NCI-H446 treated with DMSO at 0.1 percent for 48 hours (cell line): ENCODE measurements around the gene CHAF1B.
"Not testable (repeated sequence)": the region's sequence is repeated elsewhere in the genome, so short reads cannot be mapped to it uniquely, and the experiment has no call there.

ENCODE experiments used
- DNase-seq: peaks from one replicate; lab custom pipeline; 2025; lab: John Stamatoyannopoulos, UW

The CHAF1B gene

DNA sequence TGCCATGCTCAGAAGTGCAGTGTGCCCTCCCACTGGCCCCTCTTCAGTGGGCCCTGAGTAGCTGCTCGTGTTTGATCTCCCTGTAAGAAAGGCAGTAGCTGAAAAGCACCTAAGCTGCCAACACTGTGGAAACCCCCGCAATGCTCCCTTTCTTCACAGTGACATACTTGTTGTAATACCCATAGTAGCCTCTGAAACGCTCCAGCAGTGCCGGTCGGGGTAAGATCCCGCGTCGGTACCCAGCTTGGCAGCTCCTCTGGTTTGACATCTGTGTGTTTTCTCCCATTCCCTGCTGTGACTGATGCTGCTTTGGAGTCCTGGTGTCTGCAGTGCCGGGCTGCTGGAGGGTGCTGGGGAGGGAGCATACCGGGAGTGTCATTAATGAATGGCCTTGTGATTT lies 3.6 kb downstream of the CHAF1B start:
- DNase-seq: peak; percentile 85

GRCh38 chr21:36391649-36392048 lies 6.5 kb downstream of the CHAF1B start:
- DNase-seq: not testable (repeated sequence)

- no peak for DNase-seq
Observed at GRCh38 chr21:36395353-36396111, 10.3 kb downstream of the CHAF1B start.

GRCh38 chr21:36396325-36396724 lies 11.1 kb downstream of the CHAF1B start:
- no peak for DNase-seq

DNA sequence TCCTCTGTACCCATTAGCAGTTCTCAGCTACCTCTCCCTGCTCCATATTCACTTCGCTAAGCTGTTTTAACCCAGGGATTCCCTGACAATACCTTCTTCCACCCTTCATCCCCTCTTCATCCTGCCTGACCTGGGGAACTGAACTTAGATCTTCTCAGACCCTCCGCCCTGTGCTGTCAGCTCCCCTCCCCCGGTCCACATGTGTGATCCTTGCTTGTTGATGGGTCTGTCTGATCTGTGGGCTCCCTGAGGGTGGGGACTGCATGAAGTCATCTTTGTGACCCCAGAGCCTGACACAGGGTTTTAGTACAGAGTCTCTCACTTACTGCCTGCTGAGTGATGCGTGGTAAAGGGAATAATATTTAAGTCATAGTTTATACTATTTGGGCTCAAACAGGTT lies 11.8 kb downstream of the CHAF1B start:
- DNase-seq: no peak

DNA sequence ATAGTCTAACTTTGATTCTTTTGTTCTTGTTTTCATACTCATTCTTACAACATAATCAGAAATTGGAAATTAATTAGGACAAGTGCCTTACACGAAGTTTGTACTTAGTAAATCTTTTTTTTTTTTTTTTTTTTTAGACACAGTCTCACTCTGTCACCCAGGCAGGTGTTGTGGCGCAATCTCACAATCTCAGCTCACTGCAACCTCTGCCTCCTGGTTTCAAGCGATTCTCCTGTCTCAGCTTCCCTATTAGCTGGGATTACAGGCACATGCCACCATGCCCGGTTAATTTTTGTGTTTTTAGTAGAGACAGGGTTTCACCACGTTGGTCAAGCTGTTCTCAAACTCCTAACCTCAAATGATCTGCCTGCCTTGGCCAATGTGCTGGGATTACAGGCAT lies 12.4 kb downstream of the CHAF1B start:
- DNase-seq: no peak

DNA sequence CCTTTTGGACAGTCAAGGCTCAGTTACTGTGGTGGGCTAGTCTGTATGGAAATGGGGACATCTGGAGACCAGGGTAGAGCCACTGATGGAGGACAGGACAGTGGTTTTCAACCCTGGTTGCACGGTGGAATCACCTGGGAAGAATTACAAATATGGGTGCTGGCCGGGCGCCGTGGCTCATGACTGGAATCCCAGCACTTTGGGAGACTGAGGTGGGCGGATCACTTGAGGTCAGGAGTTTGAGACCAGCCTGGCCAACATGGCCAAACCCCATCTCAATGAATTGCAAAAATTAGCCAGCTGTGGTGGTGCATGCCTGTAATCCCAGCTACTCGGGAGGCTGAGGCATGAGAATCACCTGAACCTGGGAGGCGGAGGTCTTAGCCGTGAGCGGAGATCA lies 14.5 kb downstream of the CHAF1B start:
- DNase-seq: not testable (repeated sequence)

DNA sequence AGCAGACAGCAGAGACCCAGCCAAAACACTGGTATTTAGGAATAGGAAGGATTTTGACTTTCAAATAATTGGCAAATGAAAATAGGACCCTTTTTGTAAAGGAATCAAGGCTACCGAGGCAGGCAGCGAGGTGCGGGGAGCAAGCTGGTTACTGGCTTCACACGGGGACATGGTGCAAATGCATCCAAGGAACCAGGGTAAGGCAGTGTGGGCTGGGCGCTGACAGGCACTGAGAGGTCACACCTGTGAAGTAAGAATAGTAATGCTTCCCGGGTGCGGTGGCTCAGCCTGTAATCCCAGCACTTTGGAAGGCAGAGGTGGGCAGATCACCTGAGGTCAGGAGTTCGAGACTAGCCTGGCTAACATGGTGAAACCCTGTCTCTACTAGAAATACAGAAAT lies 15.5 kb downstream of the CHAF1B start:
- DNase-seq: no peak

GRCh38 chr21:36402339-36402738 lies 17.1 kb downstream of the CHAF1B start:
- DNase-seq: no peak

DNA sequence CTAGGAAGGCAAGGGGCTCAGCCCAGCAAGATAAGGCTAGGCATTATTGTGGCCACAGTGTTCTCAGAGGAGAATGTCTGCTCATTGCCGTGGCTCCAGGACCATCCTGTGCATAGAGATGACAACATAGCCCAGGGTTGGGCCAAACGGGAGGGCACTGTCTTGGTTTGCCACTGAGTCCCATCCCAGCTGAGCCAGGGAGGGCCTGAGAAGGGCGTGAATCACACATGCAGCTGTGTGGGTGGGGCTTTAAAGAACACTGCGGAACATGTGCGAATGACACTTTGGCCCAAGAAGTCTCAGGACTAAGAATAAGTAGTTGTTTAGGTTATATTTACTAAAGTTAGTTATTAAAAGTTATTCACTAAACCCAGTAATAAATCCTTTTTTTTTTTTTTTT lies 18.5 kb downstream of the CHAF1B start:
- DNase-seq: no peak

DNA sequence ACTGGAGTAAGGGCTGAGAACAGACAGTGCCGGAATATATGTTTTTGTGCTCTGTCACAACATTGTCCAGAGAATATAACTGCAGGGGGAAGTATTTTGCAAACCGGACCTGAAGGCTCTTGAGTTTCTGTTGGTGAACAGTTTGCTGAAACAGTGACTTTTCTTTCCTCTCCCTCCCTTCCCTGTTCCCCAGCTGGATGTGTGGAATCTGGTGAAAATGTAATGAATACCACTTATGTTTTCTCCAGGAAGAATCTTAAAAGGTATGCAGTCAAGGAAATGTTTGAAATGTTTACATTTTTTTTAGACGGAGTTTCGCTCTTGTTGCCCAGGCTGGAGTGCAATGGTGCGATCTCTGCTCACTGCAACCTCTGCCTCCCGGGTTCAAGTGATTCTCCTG lies 23.4 kb downstream of the CHAF1B start:
- DNase-seq: no peak

DNA sequence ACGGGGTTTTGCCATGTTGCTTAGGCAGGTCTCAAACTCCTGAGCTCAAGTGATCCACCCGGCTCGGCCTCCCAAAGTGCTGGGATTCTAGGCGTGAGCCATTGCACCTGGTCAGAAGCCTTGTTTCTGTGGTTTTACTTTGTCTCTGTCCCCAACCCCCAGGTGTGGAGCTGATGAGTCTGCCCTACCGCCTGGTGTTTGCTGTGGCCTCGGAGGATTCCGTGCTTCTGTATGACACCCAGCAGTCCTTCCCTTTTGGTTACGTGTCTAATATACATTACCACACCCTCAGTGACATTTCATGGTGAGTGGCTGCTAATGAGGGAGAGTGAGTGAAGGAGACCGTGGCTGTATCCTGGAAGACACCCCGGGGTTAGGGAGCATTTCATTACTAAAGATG lies 26.1 kb downstream of the CHAF1B start:
- DNase-seq: no peak

DNA sequence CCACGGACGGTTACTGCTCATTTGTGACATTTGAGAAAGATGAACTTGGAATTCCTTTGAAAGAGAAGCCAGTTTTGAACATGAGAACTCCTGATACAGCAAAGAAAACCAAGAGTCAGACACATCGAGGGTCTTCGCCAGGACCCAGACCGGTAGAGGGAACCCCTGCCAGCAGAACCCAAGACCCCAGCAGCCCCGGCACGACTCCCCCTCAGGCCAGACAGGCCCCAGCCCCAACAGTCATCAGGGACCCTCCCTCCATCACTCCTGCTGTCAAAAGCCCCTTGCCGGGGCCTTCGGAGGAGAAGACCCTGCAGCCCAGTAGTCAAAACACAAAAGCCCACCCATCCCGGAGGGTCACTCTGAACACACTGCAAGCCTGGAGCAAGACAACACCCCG lies 27.7 kb downstream of the CHAF1B start:
- no peak for DNase-seq

DNA sequence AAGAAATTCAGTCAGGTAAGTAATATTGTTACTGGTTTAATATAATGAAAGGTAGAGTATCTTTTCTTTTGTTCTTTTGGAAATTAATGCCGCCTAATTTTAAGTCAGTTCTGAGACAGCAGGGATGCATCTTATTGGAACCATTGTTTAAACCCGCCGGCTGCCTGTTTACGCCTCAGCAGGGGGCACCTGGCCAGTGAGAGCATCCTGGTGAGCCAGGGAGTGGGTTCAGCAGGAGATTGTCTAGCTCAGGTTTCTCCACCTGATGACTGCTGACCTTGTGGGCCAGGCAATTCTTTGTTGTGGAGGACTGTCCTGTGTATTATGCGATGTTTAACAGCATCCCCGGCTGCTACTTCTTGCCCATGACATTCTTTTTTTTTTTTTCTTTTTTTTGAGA lies 30.2 kb downstream of the CHAF1B start:
- no peak for DNase-seq

- DNase-seq: no peak
Observed at GRCh38 chr21:36419241-36419640, 34.0 kb downstream of the CHAF1B start.

DNA sequence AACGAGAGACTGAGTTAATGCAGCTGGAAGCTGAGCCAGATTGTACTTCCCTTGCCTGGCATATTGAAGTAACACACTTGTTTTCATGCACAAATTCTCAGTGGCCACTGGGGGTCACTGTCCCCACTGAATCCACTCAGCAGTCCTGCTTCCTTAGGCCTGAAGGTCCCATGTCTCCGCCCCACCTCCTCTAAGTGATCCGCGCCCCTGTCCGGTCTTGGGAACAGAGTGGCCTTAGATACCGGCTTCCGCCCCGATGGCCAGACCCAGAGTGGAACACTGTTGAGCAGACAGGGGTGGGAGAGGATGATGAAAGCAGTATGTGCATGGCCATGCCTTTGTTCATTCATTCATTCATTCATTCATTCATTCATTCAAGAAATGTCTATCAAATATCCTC lies 34.8 kb downstream of the CHAF1B start:
- DNase-seq: peak; percentile 14

- DNase-seq: no peak
Observed at GRCh38 chr21:36420571-36421339, 35.6 kb downstream of the CHAF1B start.

DNA sequence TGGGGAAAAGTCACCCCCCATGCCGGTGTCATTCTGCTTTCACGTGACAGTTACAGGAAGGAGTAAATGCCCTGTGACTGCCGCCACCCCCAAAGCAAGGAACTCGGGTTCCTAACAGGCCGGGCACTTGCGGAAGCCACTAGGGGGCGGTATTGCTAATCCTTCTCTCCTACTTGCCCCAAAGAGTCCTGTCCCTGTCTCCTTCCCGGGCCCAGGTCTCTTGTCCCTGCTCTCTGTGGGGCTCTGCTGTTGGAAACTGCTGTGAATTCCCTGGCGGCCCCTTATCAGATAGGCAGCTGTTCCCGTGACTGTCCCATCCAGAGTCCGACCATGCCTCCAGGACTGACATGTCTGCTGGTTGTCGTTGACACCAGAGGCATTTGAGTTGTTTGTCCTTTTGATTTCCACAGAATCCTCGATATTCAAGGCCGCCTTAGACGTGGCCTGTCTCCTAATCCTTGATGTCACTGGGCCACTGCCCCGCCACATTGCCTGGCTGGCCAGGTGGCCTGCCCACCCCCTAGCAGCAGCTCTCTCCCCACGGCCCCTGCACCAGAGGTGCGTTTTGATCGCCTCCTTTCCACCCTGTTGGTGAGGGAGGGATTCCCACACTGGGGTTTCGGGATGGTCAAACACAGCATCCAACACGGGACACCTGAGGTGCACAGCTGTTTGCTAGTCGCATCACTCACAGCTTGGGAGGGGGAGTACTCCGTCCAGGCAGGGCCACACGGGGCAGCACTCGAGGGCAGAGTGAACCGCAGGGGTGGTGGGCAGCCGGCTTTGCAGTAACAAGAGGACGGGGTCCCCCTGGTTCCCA lies 37.3 kb downstream of the CHAF1B start:
- no peak for DNase-seq

- no peak for DNase-seq
Observed at GRCh38 chr21:36423771-36424433, 38.7 kb downstream of the CHAF1B start.

DNA sequence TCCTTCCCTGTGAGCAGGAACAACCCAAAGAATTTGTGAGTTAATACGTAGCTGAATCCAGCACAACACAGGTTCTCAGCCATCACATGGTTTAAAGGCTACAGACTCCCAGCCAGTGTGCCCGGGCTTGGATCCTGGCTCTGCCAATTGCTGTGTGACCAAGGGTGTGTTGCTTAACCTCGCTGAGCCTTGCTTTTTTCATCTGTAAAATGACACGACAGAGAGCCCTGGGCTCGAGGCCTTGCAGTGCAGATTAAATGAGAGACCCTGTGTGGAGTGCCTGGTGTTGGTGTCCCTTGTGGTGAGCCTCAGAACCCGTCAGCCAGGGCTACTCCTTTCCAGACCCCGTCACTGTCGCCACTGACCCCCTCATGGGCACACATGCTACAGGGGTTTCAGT lies 39.4 kb downstream of the CHAF1B start:
- no peak for DNase-seq

- no peak for DNase-seq
Observed at GRCh38 chr21:36425286-36425685, 40.1 kb downstream of the CHAF1B start.

GRCh38 chr21:36427502-36427901 lies 42.3 kb downstream of the CHAF1B start:
- DNase-seq: no peak
